Measurements from ENCODE around the gene MB21D2.

Gene MB21D2

GRCh38 chr3:192915304-192915703, 2.4 kb downstream of the MB21D2 start:
- in situ Hi-C loops (cut with HindIII; ENCODE audit: low pct_ligation_motif_present, low sequenced_read_pairs), result no loop called here
- no peaks in the 10 kb centered on the region for H3K27me3 ChIP-seq (replicated peaks)
- H3K36me3 ChIP-seq (replicated peaks), result no peaks in the 10 kb centered on the region
- no peak overlapping the region for H3K4me3 ChIP-seq (ENCODE audit: low read depth, low read length)
- TF ChIP-seq, protein P1, sequence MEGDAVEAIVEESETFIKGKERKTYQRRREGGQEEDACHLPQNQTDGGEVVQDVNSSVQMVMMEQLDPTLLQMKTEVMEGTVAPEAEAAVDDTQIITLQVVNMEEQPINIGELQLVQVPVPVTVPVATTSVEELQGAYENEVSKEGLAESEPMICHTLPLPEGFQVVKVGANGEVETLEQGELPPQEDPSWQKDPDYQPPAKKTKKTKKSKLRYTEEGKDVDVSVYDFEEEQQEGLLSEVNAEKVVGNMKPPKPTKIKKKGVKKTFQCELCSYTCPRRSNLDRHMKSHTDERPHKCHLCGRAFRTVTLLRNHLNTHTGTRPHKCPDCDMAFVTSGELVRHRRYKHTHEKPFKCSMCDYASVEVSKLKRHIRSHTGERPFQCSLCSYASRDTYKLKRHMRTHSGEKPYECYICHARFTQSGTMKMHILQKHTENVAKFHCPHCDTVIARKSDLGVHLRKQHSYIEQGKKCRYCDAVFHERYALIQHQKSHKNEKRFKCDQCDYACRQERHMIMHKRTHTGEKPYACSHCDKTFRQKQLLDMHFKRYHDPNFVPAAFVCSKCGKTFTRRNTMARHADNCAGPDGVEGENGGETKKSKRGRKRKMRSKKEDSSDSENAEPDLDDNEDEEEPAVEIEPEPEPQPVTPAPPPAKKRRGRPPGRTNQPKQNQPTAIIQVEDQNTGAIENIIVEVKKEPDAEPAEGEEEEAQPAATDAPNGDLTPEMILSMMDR (IDR thresholded peaks at IDR 0.05; ENCODE audit: low read depth, low read length, missing control alignments), result peak; percentile 53
- DNase-seq, result peak; percentile 53
- no peak overlapping the region for H3K27ac ChIP-seq

DNA sequence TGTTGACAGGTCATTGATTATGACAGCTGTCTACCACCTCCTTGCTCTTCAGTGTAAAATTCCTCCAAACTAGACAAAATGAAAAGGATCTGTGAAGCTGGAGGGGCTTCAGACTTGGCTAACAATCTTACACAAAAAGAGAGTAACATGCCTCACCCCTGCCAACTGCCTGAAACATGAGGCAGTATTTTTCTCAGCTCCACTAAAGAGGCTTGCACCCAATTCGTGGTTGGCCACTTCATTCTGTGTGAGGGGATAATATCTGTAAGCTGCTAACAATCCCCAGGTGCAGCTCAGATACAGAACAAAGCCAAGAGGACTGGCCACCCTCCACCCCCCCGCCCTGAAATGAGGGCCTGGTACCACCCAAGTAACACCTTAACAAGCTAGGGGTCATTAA, 2.8 kb downstream of the MB21D2 start:
- in situ Hi-C loops (cut with HindIII; ENCODE audit: low pct_ligation_motif_present, low sequenced_read_pairs), result no loop called here
- no peak overlapping the region for H3K4me3 ChIP-seq (ENCODE audit: low read depth, low read length)
- H3K27me3 ChIP-seq (replicated peaks), result no peaks in the 10 kb centered on the region
- H3K27ac ChIP-seq, result no peak overlapping the region
- no peak for DNase-seq
- no peaks in the 10 kb centered on the region for H3K36me3 ChIP-seq (replicated peaks)
- TF ChIP-seq, protein P1 (IDR thresholded peaks at IDR 0.05; ENCODE audit: low read depth, low read length, missing control alignments), result no peak

- TF ChIP-seq, protein P1 (IDR thresholded peaks at IDR 0.05; ENCODE audit: low read depth, low read length, missing control alignments), result no peak
- in situ Hi-C loops (cut with HindIII; ENCODE audit: low pct_ligation_motif_present, low sequenced_read_pairs), result no loop called here
- Histone ChIP-seq H3K4me3 (ENCODE audit: low read depth, low read length) (no peak overlapping the region), H3K36me3 (replicated peaks) (no peaks in the 10 kb centered on the region), H3K27me3 (replicated peaks) (no peaks in the 10 kb centered on the region), H3K27ac (no peak overlapping the region)
- DNase-seq, result no peak
These were observed 4.1 kb downstream of the MB21D2 start for GRCh38 chr3:192913540-192913939.

DNA sequence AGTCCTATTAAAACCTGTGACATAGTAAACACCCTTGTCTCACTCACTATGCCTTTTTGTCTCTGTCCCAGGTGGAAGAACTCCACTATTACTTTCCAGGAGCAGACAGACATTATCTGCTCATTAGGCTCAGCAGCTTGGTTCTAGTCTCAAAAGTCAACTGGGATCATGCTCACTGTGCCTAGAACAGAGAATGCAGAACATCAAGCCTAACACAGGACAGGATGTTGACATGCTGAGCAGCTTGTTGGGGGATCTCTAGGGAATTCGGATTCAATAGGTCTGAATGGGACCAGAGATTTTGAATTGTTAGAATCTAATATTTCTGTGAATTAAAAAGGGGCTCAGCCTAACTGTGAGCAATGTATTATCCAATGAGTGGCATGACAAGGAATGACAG, 6.4 kb downstream of the MB21D2 start:
- Histone ChIP-seq H3K27ac (no peak overlapping the region), H3K27me3 (replicated peaks) (no peaks in the 10 kb centered on the region), H3K4me3 (ENCODE audit: low read depth, low read length) (no peak overlapping the region), H3K36me3 (replicated peaks) (no peaks in the 10 kb centered on the region)
- in situ Hi-C loops (cut with HindIII; ENCODE audit: low pct_ligation_motif_present, low sequenced_read_pairs), result no loop called here
- TF ChIP-seq, protein P1 (IDR thresholded peaks at IDR 0.05; ENCODE audit: low read depth, low read length, missing control alignments), result no peak
- DNase-seq, result no peak

DNA sequence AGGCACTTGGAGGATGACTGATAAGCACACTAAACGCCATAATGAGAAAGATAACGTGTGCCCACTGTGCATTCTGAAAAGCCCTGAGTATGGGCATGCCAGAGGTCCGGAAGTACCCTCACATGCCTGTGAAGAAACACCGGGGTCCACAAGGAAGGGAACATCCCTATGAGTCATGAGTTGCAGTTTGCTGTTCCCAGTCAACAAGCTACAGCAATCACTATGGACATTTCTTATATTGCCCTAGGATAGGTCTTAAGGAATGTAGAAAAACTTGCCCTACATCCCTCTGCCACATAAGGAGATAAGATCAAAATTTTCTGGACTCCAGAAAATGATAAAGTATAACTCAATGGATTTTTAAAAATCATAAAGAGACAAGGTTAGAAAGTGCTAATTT, 9.9 kb downstream of the MB21D2 start:
- Histone ChIP-seq H3K27me3 (replicated peaks) (no peaks in the 10 kb centered on the region), H3K27ac (no peak overlapping the region), H3K4me3 (ENCODE audit: low read depth, low read length) (no peak overlapping the region), H3K36me3 (replicated peaks) (no peaks in the 10 kb centered on the region)
- TF ChIP-seq, protein P1 (IDR thresholded peaks at IDR 0.05; ENCODE audit: low read depth, low read length, missing control alignments), result no peak
- no peak for DNase-seq
- in situ Hi-C loops (cut with HindIII; ENCODE audit: low pct_ligation_motif_present, low sequenced_read_pairs), result no loop called here

DNA sequence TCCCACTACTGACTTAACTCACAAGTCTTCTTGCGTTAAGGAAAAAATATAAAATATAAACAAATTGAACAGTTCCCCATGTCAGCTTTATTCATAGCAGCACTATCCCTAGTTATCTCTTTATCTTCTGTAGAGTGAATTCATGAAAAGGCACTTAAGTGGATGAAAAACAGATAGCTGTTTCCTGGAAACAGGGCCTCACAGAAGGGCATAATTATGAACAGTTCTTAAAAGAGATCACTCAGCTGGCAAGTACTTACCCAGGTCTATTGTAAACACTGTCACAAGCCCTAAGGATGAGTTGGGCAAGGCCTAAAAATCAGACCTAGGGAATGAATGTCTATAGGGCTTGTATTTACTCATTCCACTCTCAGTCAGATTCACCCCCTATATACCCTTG, 10.7 kb downstream of the MB21D2 start:
- no peak overlapping the region for H3K27ac ChIP-seq
- no peaks in the 10 kb centered on the region for H3K27me3 ChIP-seq (replicated peaks)
- TF ChIP-seq, protein P1 (IDR thresholded peaks at IDR 0.05; ENCODE audit: low read depth, low read length, missing control alignments), result no peak
- DNase-seq, result no peak
- in situ Hi-C loops (cut with HindIII; ENCODE audit: low pct_ligation_motif_present, low sequenced_read_pairs), result no loop called here
- no peak overlapping the region for H3K4me3 ChIP-seq (ENCODE audit: low read depth, low read length)
- no peaks in the 10 kb centered on the region for H3K36me3 ChIP-seq (replicated peaks)

Measured in brain microvascular endothelial cell (primary cell).